Stimulated activated CD8-positive, alpha-beta memory T cell treated with anti-CD3 and anti-CD28 coated beads, Interleukin-4, amount 100 ng/mL, for 1 hour (primary cell): Measurements from ENCODE around the gene AP1G2.
"Not testable (repeated sequence)": the region's sequence is repeated elsewhere in the genome, so short reads cannot be mapped to it uniquely, and the experiment has no call there.

Experiments used
- DNase-seq, 2 donors: peaks; one replicate each; pipeline ENCODE4 v3.0.0-alpha.2; 2020; ENCODE audit warnings: low read depth in 2 of 2, low spot score in 1 of 2

The AP1G2 gene

GRCh38 chr14:23600806-23601205 is 33.2 kb upstream of the AP1G2 start:
- DNase-seq: no peak

- no peak for DNase-seq
Measured at GRCh38 chr14:23600322-23600707, 32.7 kb upstream of the AP1G2 start.

GRCh38 chr14:23594191-23594590 is 26.6 kb upstream of the AP1G2 start:
- DNase-seq: not testable (repeated sequence)

- no peak for DNase-seq
Measured at GRCh38 chr14:23590198-23590597, 22.6 kb upstream of the AP1G2 start.

GRCh38 chr14:23589606-23590005 is 22.0 kb upstream of the AP1G2 start:
- no peak for DNase-seq

GRCh38 chr14:23588884-23589598 is 21.4 kb upstream of the AP1G2 start:
- peak; percentile 49 to 62 for DNase-seq

GRCh38 chr14:23584527-23585203 is 17.1 kb upstream of the AP1G2 start:
- DNase-seq: not testable (repeated sequence)

GRCh38 chr14:23583761-23584526 is 16.4 kb upstream of the AP1G2 start:
- not testable (repeated sequence) for DNase-seq

GRCh38 chr14:23582906-23583760 is 15.5 kb upstream of the AP1G2 start:
- no peak for DNase-seq

GRCh38 chr14:23580948-23581281 is 13.3 kb upstream of the AP1G2 start:
- DNase-seq: no peak

GRCh38 chr14:23580152-23580926 is 12.7 kb upstream of the AP1G2 start:
- no peak for DNase-seq

GRCh38 chr14:23579739-23580138 is 12.1 kb upstream of the AP1G2 start:
- DNase-seq: no peak

- no peak for DNase-seq
Measured at GRCh38 chr14:23579311-23579630, 11.7 kb upstream of the AP1G2 start.

GRCh38 chr14:23578560-23579310 is 11.1 kb upstream of the AP1G2 start, which contains the start of gene JPH4:
TSS of gene JPH4 (minus strand) at chr14:23578790. CDS start at chr14:23577453, 1,337 bp downstream.
- no peak for DNase-seq

- DNase-seq: no peak
Measured at GRCh38 chr14:23577710-23578392, 10.3 kb upstream of the AP1G2 start.

- no peak for DNase-seq
Measured at GRCh38 chr14:23577004-23577681, 9.6 kb upstream of the AP1G2 start.

- DNase-seq: no peak
Measured at GRCh38 chr14:23573384-23574015, 5.9 kb upstream of the AP1G2 start.

- no peak for DNase-seq
Measured at GRCh38 chr14:23572836-23573235, 5.2 kb upstream of the AP1G2 start.
